Mucosa of gallbladder (tissue), 1 donor: Measurements from ENCODE around the gene GPATCH4. TPM values are rescaled to one million over a fixed set of nuclear protein-coding genes. Genes with fewer than 3 reads are reported as not detected.
"Not testable (repeated sequence)": the region's sequence is repeated elsewhere in the genome, so short reads cannot be mapped to it uniquely, and the experiment has no call there.

Experiments used
- DNase-seq: peaks from one replicate; pipeline ENCODE4 v3.0.0-alpha.2; 2020; ENCODE audit warnings: low spot score
- total RNA-seq: library from RNA; stranded (reverse); gene quantifications from one replicate; pipeline ENCODE4 v1.2.1, GENCODE V29; 2021
- donor health status: DM: no; HTN: no; CAD: no.

GPATCH4 gene
- total RNA-seq, 1 donor from 2014 or later: 12.6 TPM

- DNase-seq: no peak
Observed at GRCh38 chr1:156598125-156598524, 3.2 kb downstream of the GPATCH4 start.

GRCh38 chr1:156596426-156596825 lies 4.9 kb downstream of the GPATCH4 start:
- DNase-seq: no peak

- DNase-seq: no peak
Observed at GRCh38 chr1:156595016-156595415, 6.3 kb downstream of the GPATCH4 start.

GRCh38 chr1:156594190-156594589 lies 7.1 kb downstream of the GPATCH4 start:
- no peak for DNase-seq

GRCh38 chr1:156593661-156593989 lies 7.7 kb downstream of the GPATCH4 start:
- DNase-seq: no peak

- no peak for DNase-seq
Observed at GRCh38 chr1:156592910-156593660, 8.2 kb downstream of the GPATCH4 start.

- DNase-seq: no peak
Observed at GRCh38 chr1:156592158-156592909, 8.9 kb downstream of the GPATCH4 start.

- peak; percentile 63 for DNase-seq
Observed at GRCh38 chr1:156591432-156592157, 9.7 kb downstream of the GPATCH4 start, which contains the start of gene NAXE. Gene NAXE (plus strand): TSS chr1:156591776. CDS start chr1:156591805, 29 bp downstream.

GRCh38 chr1:156591181-156591431 lies 10.2 kb downstream of the GPATCH4 start:
- DNase-seq: no peak

GRCh38 chr1:156590326-156591180 lies 10.7 kb downstream of the GPATCH4 start:
- no peak for DNase-seq

GRCh38 chr1:156589546-156589945 lies 11.7 kb downstream of the GPATCH4 start:
- no peak for DNase-seq

- DNase-seq: not testable (repeated sequence)
Observed at GRCh38 chr1:156587927-156588326, 13.4 kb downstream of the GPATCH4 start.

GRCh38 chr1:156586892-156587477 lies 14.3 kb downstream of the GPATCH4 start:
- DNase-seq: no peak

- no peak for DNase-seq
Observed at GRCh38 chr1:156586323-156586722, 15.0 kb downstream of the GPATCH4 start.

- DNase-seq: no peak
Observed at GRCh38 chr1:156584813-156585212, 16.5 kb downstream of the GPATCH4 start.

GRCh38 chr1:156583821-156584622 lies 17.3 kb downstream of the GPATCH4 start:
- peak; percentile 79 for DNase-seq

GRCh38 chr1:156582388-156583017 lies 18.8 kb downstream of the GPATCH4 start:
- DNase-seq: no peak

- DNase-seq: no peak
Observed at GRCh38 chr1:156581661-156582387, 19.5 kb downstream of the GPATCH4 start.

GRCh38 chr1:156579472-156579871 lies 21.8 kb downstream of the GPATCH4 start, which contains the start of gene TTC24:
Gene TTC24 (plus strand): TSS chr1:156579723. CDS start chr1:156581365, 1,642 bp downstream.
- DNase-seq: no peak
